ENCODE results near the gene SEMA4B. TPM values are rescaled to one million over a fixed set of nuclear protein-coding genes. Genes with fewer than 3 reads are reported as not detected.
"Not testable (repeated sequence)": the region's sequence is repeated elsewhere in the genome, so short reads cannot be mapped to it uniquely, and the experiment has no call there.

SEMA4B gene
- polyA plus RNA-seq, 4 donors, result 38.0 to 44.3 (median 38.6) TPM

DNA sequence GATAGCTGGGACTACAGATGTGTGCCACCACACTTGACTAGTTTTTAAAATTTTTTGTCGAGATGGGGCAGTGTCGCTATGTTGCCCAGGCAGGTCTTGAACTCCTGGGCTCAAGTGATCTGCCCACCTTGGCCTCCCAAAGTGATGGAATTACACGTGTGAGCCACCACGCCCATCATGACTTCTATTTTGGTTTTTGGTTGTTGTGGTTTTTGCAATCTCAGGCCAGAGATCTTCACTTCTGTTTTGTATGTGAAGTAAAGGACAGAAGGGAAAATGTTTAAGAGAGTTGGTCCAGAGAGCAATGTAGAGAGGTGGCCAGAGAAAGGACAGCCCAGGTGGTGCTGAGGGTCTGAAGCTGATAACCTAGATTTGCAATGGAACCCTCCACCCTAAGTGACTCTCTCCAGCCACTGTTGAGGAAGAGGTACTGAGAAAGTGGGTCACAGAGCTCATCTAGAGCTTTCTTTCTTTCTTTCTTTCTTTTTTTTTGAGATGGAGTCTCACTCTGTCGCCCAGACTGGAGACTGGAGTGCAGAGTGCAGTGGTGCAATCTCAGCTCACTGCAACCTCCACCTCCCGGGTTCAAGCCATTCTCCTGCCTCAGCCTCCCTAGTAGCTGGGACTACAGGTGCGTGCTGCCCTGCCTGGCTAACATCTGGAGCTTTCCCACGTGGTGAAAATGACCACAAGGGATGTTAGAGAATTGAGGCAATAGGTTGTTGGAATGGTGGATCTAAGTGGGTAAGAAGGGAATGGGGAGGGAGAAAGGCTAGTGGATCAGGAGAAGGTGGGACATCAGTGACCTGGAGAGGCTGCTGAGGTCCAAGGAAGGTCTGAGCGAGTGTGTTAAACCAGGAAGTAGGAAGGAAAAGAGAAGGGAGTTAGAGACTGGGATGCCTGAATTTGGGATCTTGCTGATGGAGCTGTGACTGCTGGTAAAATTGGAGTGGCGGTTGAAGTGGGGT, 22.4 kb upstream of the SEMA4B start:
- no peak for DNase-seq (ENCODE audit: low read depth in 4 of 4, low spot score in 3 of 4)

DNA sequence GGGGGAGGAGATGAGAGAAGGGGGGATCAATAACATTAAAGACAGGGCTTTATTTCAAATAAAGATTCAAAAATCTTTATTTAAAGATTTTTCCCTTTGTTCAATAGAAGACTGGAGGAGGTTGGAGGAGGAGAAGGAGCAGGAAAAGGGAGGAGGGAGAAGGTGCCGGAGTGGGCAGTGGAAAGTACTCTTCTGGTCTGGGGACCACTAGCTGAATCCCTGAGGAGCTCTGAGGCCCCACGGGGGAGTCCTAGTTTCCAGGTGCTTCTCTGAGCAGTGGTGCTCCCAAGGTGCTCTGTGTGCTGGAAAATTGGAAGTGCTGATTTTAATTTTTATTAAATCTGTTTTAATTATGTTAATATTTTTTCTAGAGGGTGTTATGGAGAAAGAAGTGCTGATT, 19.4 kb upstream of the SEMA4B start:
- no peak for DNase-seq (ENCODE audit: low read depth in 4 of 4, low spot score in 3 of 4)

DNA sequence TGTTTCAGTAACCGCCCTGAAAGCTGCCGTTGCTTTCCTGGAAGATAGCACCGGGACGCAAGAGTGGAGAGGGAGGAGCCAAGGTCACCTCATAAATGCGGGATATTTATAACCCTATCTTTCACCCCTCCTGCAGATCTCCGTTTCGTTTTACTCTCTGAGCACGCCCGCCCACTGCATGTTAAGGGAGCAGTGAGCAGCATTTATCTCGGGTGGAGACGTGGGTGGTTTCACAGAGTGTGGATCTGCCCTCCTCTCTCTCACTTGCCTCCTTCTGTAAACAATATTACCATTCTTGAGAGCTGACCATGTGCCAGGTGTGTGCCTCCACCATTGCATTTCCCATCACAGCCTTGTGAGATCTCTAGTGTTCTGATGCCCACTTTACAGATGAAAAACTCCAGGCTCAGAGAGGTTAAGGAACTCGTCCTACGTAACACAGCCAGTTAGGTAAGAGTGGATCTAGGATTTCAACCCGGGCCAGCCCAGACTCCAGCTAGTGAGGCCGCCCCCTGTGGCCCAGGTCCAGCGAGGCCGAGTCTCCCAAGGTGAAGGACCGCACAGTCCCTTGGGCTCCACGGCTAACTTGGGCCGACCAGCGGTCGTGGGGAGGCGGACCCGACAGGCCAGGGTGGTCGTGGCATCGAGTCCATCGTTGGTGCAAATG, 16.9 kb upstream of the SEMA4B start:
- DNase-seq (ENCODE audit: low read depth in 4 of 4, low spot score in 3 of 4), result no peak

GRCh38 chr15:90184786-90185704, 16.1 kb upstream of the SEMA4B start:
- DNase-seq (ENCODE audit: low read depth in 4 of 4, low spot score in 3 of 4), result no peak

GRCh38 chr15:90187257-90187868, 13.8 kb upstream of the SEMA4B start:
- DNase-seq (ENCODE audit: low read depth in 4 of 4, low spot score in 3 of 4), result no peak

- not testable (repeated sequence) for DNase-seq (ENCODE audit: low read depth in 4 of 4, low spot score in 3 of 4)
Measured at GRCh38 chr15:90188065-90188464, 13.1 kb upstream of the SEMA4B start.

DNA sequence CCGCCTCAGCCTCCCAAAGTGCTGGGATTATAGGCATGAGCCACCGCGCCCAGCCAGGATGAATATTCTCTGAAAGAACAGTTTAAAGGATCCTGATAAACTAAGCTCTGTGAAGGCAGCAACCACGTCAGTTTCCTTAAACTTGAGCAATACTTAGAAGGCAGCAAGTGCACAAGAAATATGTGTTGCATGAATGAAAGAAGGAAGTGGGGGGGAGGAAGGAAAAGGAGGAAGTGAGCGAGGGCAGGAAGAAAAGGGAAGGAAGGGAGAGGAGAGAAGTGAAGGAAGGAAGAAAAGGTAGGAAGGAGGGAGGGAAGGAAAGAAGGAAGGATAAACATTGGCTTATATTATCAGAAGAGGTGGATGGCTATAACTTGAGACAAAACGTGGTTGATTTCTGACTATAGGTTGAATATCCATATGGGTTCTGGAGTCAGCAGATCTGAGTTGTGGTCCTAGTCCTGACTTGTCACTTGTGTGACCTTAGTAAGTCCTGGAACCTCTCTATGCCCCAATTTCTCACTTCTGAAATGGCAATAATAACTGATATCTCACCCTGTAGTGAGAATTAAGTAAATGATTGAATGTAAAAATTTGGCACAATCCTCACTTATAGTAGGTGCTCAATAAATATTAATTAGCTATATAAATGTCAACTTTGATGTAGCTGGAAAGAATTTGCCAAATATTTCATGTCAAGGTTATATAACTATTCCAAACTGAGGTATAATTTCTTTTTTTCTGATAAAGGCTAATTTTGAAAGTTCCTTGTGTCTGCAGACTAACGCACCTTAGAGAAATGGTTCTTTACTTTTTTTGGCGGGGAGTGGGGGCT, 12.0 kb upstream of the SEMA4B start:
- DNase-seq (ENCODE audit: low read depth in 4 of 4, low spot score in 3 of 4), result no peak

DNA sequence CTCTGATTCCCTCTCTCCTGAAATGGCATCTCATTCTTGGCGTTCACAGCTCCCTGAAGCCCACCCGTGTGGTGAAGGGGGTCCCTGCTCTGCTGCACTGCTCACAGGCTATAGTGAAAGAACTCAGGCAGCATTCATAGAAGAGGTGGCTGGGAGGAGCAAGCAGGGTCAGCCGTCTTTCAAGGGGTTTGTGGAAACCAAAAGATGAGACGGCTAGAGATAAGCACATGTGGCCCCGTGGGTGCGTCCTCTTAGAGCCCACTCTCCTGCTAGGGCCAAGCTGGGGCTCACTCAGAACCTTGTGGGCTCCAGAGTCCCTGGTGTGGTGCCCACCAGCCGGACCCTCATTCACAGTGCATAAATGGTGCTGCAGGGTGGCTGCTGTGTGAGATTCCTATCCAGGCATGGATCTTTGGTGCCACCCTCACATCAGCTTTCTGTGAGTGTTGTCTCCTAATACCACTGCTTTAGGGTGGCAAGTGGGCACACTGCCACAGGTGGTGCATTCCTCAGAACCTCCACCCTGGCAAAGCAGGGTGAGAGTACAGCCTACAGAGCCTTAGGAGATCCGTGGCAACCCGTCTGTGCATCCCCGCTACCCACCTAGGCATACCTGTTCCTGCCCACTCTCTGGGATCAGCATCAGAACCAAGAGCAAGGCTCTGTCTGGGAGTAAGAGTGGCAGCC, 11.2 kb upstream of the SEMA4B start:
- no peak for DNase-seq (ENCODE audit: low read depth in 4 of 4, low spot score in 3 of 4)

- no peak for DNase-seq (ENCODE audit: low read depth in 4 of 4, low spot score in 3 of 4)
Measured at GRCh38 chr15:90190606-90191343, 10.4 kb upstream of the SEMA4B start.

DNA sequence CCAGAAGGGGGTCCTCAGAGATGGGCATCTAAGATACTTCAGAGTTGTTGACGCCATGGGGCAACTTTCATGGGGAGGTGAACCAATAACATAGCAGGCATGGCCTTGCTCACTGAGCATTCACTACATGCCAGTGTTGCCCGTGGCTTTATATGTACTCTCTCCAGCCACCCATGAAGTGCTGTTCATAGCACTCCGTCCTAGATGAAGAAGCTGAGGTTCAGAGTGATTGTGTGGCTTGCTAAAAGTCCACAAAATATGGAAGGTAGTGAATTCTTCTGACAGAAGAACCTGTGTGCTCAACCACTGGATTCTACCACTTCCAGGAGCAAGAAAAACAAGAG, 9.8 kb upstream of the SEMA4B start:
- DNase-seq (ENCODE audit: low read depth in 4 of 4, low spot score in 3 of 4), result no peak

- DNase-seq (ENCODE audit: low read depth in 4 of 4, low spot score in 3 of 4), result peak in 3 of 4 donors; percentile 71 to 87 (median 72)
Measured at GRCh38 chr15:90191794-90192509, 9.2 kb upstream of the SEMA4B start.

- no peak for DNase-seq (ENCODE audit: low read depth in 4 of 4, low spot score in 3 of 4)
Measured at GRCh38 chr15:90192961-90193786, 8.0 kb upstream of the SEMA4B start.

- DNase-seq (ENCODE audit: low read depth in 4 of 4, low spot score in 3 of 4), result no peak
Measured at GRCh38 chr15:90194655-90195054, 6.5 kb upstream of the SEMA4B start.

GRCh38 chr15:90200534-90201129, 498 bp upstream of the SEMA4B start:
- no peak for DNase-seq (ENCODE audit: low read depth in 4 of 4, low spot score in 3 of 4)

DNA sequence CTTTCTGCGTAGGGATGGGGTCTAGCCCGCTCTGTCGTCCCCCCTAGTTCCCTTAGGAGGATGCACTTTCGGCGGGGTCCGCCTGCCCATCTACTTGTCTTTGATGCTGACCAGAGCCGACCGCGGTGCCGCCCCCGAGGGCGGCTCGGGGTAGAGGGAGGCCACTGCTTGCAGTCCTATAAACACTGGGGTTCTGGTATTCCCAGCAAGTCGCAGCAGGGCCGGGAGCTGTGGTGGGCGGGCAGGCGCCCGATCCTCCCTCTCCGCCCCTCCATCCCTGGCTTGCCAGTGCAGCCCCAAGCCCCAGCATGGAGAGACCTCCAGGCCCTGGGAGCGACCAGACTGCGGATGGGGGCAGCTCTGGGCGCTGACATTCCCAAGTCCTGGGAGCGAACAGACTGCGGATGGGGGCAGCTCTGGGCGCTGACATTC, 830 bp downstream of the SEMA4B start:
- DNase-seq (ENCODE audit: low read depth in 4 of 4, low spot score in 3 of 4), result no peak

DNA sequence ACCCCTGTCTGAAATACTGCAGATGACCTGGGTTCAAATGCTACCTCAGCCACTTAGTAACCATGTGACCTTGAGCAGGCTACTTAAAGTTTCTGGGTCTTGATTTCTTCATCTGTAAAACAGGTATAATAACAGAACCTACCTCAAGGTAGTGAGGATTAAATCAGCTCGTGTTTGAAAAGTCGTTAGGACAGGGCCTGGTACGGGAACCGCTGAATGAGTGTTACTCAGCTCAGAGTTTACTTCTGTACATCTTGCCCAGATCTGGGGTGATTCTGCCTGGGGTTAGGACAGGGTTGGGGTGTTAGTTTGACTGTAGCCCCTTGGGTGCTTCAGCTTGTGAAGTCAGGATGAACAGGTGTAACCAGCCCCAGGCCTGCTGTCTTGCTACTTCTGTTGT, 1.8 kb downstream of the SEMA4B start:
- DNase-seq (ENCODE audit: low read depth in 4 of 4, low spot score in 3 of 4), result no peak
